ENCODE data around the gene SLC34A1.

The SLC34A1 gene

GRCh38 chr5:177390363-177391300, 6.4 kb downstream of the SLC34A1 start:
- TF ChIP-seq JUND (IDR thresholded peaks at IDR 0.05; ENCODE audit: low read depth) = no peak
- in situ Hi-C loops (cut with HindIII; ENCODE audit: low pct_unique_long_range_greater_than_20kb, low sequenced_read_pairs) = no loop called here
- peak; percentile 88 to 96 for DNase-seq (ENCODE audit: low read depth in 1 of 2, low spot score in 1 of 2)

GRCh38 chr5:177392765-177393164, 8.5 kb downstream of the SLC34A1 start:
- in situ Hi-C loops (cut with HindIII; ENCODE audit: low pct_unique_long_range_greater_than_20kb, low sequenced_read_pairs) = no loop called here
- no peak for TF ChIP-seq JUND (IDR thresholded peaks at IDR 0.05; ENCODE audit: low read depth)
- DNase-seq (ENCODE audit: low read depth in 1 of 2, low spot score in 1 of 2) = no peak

- no peak for DNase-seq (ENCODE audit: low read depth in 1 of 2, low spot score in 1 of 2)
- no peak for TF ChIP-seq JUND (IDR thresholded peaks at IDR 0.05; ENCODE audit: low read depth)
- in situ Hi-C loops (cut with HindIII; ENCODE audit: low pct_unique_long_range_greater_than_20kb, low sequenced_read_pairs) = no loop called here
Observed at GRCh38 chr5:177393206-177393765, 9.1 kb downstream of the SLC34A1 start.

GRCh38 chr5:177393990-177394389, 9.8 kb downstream of the SLC34A1 start:
- in situ Hi-C loops (cut with HindIII; ENCODE audit: low pct_unique_long_range_greater_than_20kb, low sequenced_read_pairs) = no loop called here
- TF ChIP-seq JUND (IDR thresholded peaks at IDR 0.05; ENCODE audit: low read depth) = no peak
- no peak for DNase-seq (ENCODE audit: low read depth in 1 of 2, low spot score in 1 of 2)

GRCh38 chr5:177396078-177396477, 11.8 kb downstream of the SLC34A1 start:
- DNase-seq (ENCODE audit: low read depth in 1 of 2, low spot score in 1 of 2) = no peak
- in situ Hi-C loops (cut with HindIII; ENCODE audit: low pct_unique_long_range_greater_than_20kb, low sequenced_read_pairs) = no loop called here
- no peak for TF ChIP-seq JUND (IDR thresholded peaks at IDR 0.05; ENCODE audit: low read depth)

GRCh38 chr5:177396807-177397206, 12.6 kb downstream of the SLC34A1 start:
- in situ Hi-C loops (cut with HindIII; ENCODE audit: low pct_unique_long_range_greater_than_20kb, low sequenced_read_pairs) = no loop called here
- no peak for DNase-seq (ENCODE audit: low read depth in 1 of 2, low spot score in 1 of 2)
- no peak for TF ChIP-seq JUND (IDR thresholded peaks at IDR 0.05; ENCODE audit: low read depth)

- no peak for DNase-seq (ENCODE audit: low read depth in 1 of 2, low spot score in 1 of 2)
- in situ Hi-C loops (cut with HindIII; ENCODE audit: low pct_unique_long_range_greater_than_20kb, low sequenced_read_pairs) = no loop called here
- TF ChIP-seq JUND (IDR thresholded peaks at IDR 0.05; ENCODE audit: low read depth) = no peak
Observed at GRCh38 chr5:177397875-177398390, 13.7 kb downstream of the SLC34A1 start.

GRCh38 chr5:177399997-177400868, 16.0 kb downstream of the SLC34A1 start, which contains the start of gene PFN3:
TSS of gene PFN3 (minus strand) at chr5:177400661. CDS start at chr5:177400576, 85 bp downstream.
- DNase-seq (ENCODE audit: low read depth in 1 of 2, low spot score in 1 of 2) = no peak
- no peak for TF ChIP-seq JUND (IDR thresholded peaks at IDR 0.05; ENCODE audit: low read depth)
- in situ Hi-C loops (cut with HindIII; ENCODE audit: low pct_unique_long_range_greater_than_20kb, low sequenced_read_pairs) = no loop called here

GRCh38 chr5:177402271-177403043, 18.2 kb downstream of the SLC34A1 start:
- TF ChIP-seq JUND (IDR thresholded peaks at IDR 0.05; ENCODE audit: low read depth) = no peak
- DNase-seq (ENCODE audit: low read depth in 1 of 2, low spot score in 1 of 2) = peak; percentile 93 to 97
- in situ Hi-C loops (cut with HindIII; ENCODE audit: low pct_unique_long_range_greater_than_20kb, low sequenced_read_pairs) = no loop called here

GRCh38 chr5:177403102-177403791, 19.0 kb downstream of the SLC34A1 start:
- DNase-seq (ENCODE audit: low read depth in 1 of 2, low spot score in 1 of 2) = peak in 1 of 2 experiments; percentile 46
- TF ChIP-seq JUND (IDR thresholded peaks at IDR 0.05; ENCODE audit: low read depth) = no peak
- in situ Hi-C loops (cut with HindIII; ENCODE audit: low pct_unique_long_range_greater_than_20kb, low sequenced_read_pairs) = no loop called here

Measured in T47D (cell line).